IMR-90 (cell line): ENCODE results near the gene ABCG8. TPM values are rescaled to one million over a fixed set of nuclear protein-coding genes. Genes with fewer than 3 reads are reported as not detected.

Experiments
- ATAC-seq: fragments of 200-7000 bp; cut with Tn5 transposase; 2 replicates; pipeline ENCODE4 v1.9.1; 2020; ENCODE audit warnings: low read depth, mild to moderate bottlenecking, moderate library complexity
- BruUV-seq: library from RNA; stranded (reverse); fragments of 400-500 nt; replicated peaks from 2 replicates; lab custom pipeline; 2021; lab: Mats Ljungman, UMichigan
- CTCF ChIA-PET: fragments of 300-600 bp; formaldehyde crosslinking; extraction: SDS; loops from one replicate; lab custom pipeline; 2021; ENCODE audit warnings: antibody characterized with exemption; lab: Yijun Ruan, JAX
- POLR2A ChIA-PET: fragments of 300-600 bp; sonication (Branson Sonifier 250); formaldehyde crosslinking; loops from one replicate; lab custom pipeline; 2022; ENCODE audit warnings: antibody characterized with exemption; ENCODE audit not compliant: unreplicated experiment; lab: Charles Lee
- DNase-seq: peaks from one replicate; pipeline ENCODE4 v3.0.0; 2013
- H2AFZ ChIP-seq: replicated peaks from 2 replicates; pipeline ENCODE3; 2013; ENCODE audit warnings: low read length, mild to moderate bottlenecking; ENCODE audit not compliant: poor library complexity
- H2AK5ac ChIP-seq: 2 replicates; pipeline ENCODE4 v1.6.1; 2013; ENCODE audit warnings: low read depth, low read length, inconsistent platforms
- H2AK9ac ChIP-seq: replicated peaks from 2 replicates; pipeline ENCODE3; 2013; ENCODE audit warnings: mild to moderate bottlenecking, low read depth, low read length, moderate library complexity; ENCODE audit not compliant: poor library complexity
- H2BK120ac ChIP-seq: 2 replicates; pipeline ENCODE4 v1.6.1; 2013; ENCODE audit warnings: low read depth, low read length, inconsistent platforms
- H2BK15ac ChIP-seq: 3 replicates; pipeline ENCODE4 v1.6.1; 2013; ENCODE audit warnings: low read depth, low read length, inconsistent platforms
- H2BK20ac ChIP-seq: 2 replicates; pipeline ENCODE4 v1.6.1; 2013; ENCODE audit warnings: low read depth, mild to moderate bottlenecking, inconsistent platforms, low read length, moderate library complexity
- H2BK5ac ChIP-seq: 2 replicates; pipeline ENCODE4 v1.6.1; 2013; ENCODE audit warnings: mild to moderate bottlenecking, low read depth, low read length, inconsistent platforms; ENCODE audit not compliant: poor library complexity, severe bottlenecking
- H3K14ac ChIP-seq: replicated peaks from 2 replicates; pipeline ENCODE4 v1.6.1; 2013; ENCODE audit warnings: low read depth, low read length, inconsistent platforms
- H3K18ac ChIP-seq: 2 replicates; pipeline ENCODE4 v1.6.1; 2013; ENCODE audit warnings: low read depth, low read length, control low read depth
- H3K23ac ChIP-seq: 2 replicates; pipeline ENCODE4 v1.6.1; 2013; ENCODE audit warnings: low read depth, low read length, inconsistent platforms
- H3K27ac ChIP-seq: 2 replicates; pipeline ENCODE4 v1.5.1; 2013; ENCODE audit warnings: mild to moderate bottlenecking, control low read depth, low read length; ENCODE audit not compliant: insufficient read depth
- H3K27me3 ChIP-seq: 2 replicates; pipeline ENCODE4 v1.6.1; 2013; ENCODE audit warnings: low read length; ENCODE audit not compliant: control insufficient read depth, insufficient read depth
- H3K36me3 ChIP-seq: 2 replicates; pipeline ENCODE4 v1.6.1; 2013; ENCODE audit warnings: low read length, mixed read lengths; ENCODE audit not compliant: control insufficient read depth, insufficient read depth
- H3K4ac ChIP-seq: 2 replicates; pipeline ENCODE4 v1.6.1; 2013; ENCODE audit warnings: low read depth, low read length, inconsistent platforms
- H3K4me1 ChIP-seq: 2 replicates; pipeline ENCODE4 v1.6.1; 2013; ENCODE audit warnings: low read length, mixed read lengths; ENCODE audit not compliant: control insufficient read depth, insufficient read depth
- H3K4me2 ChIP-seq: 2 replicates; pipeline ENCODE4 v1.6.1; 2013; ENCODE audit warnings: low read depth, mild to moderate bottlenecking, control low read depth, low read length, moderate library complexity
- H3K4me3 ChIP-seq: 2 replicates; pipeline ENCODE4 v1.5.1; 2013; ENCODE audit warnings: low read depth, mild to moderate bottlenecking, control low read depth, low read length, moderate library complexity; ENCODE audit not compliant: insufficient read depth
- H3K56ac ChIP-seq: 2 replicates; pipeline ENCODE4 v1.6.1; 2013; ENCODE audit warnings: low read length, inconsistent platforms; ENCODE audit not compliant: insufficient read depth; ENCODE audit errors: extremely low read depth
- H3K79me1 ChIP-seq, 2 experiments: 2 replicates each; pipeline ENCODE4 v1.6.1; 2013; ENCODE audit warnings: low read length in 2 of 2, inconsistent platforms in 1 of 2, low read depth in 1 of 2
- H3K9ac ChIP-seq: 2 replicates; pipeline ENCODE4 v1.6.1; 2013; ENCODE audit warnings: low read depth, low read length, control low read depth
- H3K9me1 ChIP-seq: 2 replicates; pipeline ENCODE4 v1.6.1; 2013; ENCODE audit warnings: low read length, inconsistent platforms; ENCODE audit not compliant: insufficient read depth
- H3K9me3 ChIP-seq: 2 replicates; pipeline ENCODE4 v1.6.1; 2013; ENCODE audit warnings: low read length; ENCODE audit not compliant: control insufficient read depth, insufficient read depth
- H4K20me1 ChIP-seq: 2 replicates; pipeline ENCODE4 v1.6.1; 2013; ENCODE audit warnings: low read length, inconsistent platforms; ENCODE audit not compliant: insufficient read depth
- H4K5ac ChIP-seq: 2 replicates; pipeline ENCODE4 v1.6.1; 2013; ENCODE audit warnings: mild to moderate bottlenecking, low read depth, low read length, control low read depth
- H4K8ac ChIP-seq, 2 experiments: 2 replicates each; pipeline ENCODE4 v1.6.1; 2013; ENCODE audit warnings: low read depth in 2 of 2, low read length in 2 of 2, control low read depth in 1 of 2, inconsistent platforms in 1 of 2
- H4K91ac ChIP-seq: 2 replicates; pipeline ENCODE4 v1.6.1; 2013; ENCODE audit warnings: low read depth, low read length, inconsistent platforms; ENCODE audit not compliant: insufficient read depth
- BHLHE40 ChIP-seq: fragments of 150-350 bp; IDR thresholded peaks from 2 replicates; pipeline ENCODE4 v1.6.1; 2016; ENCODE audit warnings: mild to moderate bottlenecking, low read depth, low read length
- CEBPB ChIP-seq: IDR thresholded peaks from 2 replicates; pipeline ENCODE4 v1.6.1; 2012; ENCODE audit warnings: low read depth, low read length, improper control_type of control experiment
- CHD1 ChIP-seq: IDR thresholded peaks from 2 replicates; pipeline ENCODE4 v1.6.1; 2012; ENCODE audit warnings: low read depth, low read length, improper control_type of control experiment
- FOS ChIP-seq: fragments of 150-350 bp; IDR thresholded peaks from 2 replicates; pipeline ENCODE4 v1.6.1; 2016; ENCODE audit warnings: low read depth, low read length
- MAFK ChIP-seq: IDR thresholded peaks from 2 replicates; pipeline ENCODE4 v1.6.1; 2012; ENCODE audit warnings: low read depth, low read length, improper control_type of control experiment
- MAZ ChIP-seq: IDR thresholded peaks from 2 replicates; pipeline ENCODE4 v1.6.1; 2012; ENCODE audit warnings: low read depth, mild to moderate bottlenecking, low read length, improper control_type of control experiment, moderate library complexity, borderline replicate concordance
- MXI1 ChIP-seq: IDR thresholded peaks from 2 replicates; pipeline ENCODE4 v1.6.1; 2012; ENCODE audit warnings: low read depth, mild to moderate bottlenecking, low read length, moderate library complexity, borderline replicate concordance
- NFE2L2 ChIP-seq: fragments of 150-350 bp; IDR thresholded peaks from 2 replicates; pipeline ENCODE4 v1.6.1; 2016; ENCODE audit warnings: low read depth, mild to moderate bottlenecking, low read length
- POLR2A ChIP-seq: IDR thresholded peaks from 2 replicates; pipeline ENCODE4 v1.6.1; 2012; ENCODE audit warnings: mild to moderate bottlenecking, low read depth, low read length
- RAD21 ChIP-seq: IDR thresholded peaks from 2 replicates; pipeline ENCODE4 v1.6.1; 2012; ENCODE audit warnings: low read length, improper control_type of control experiment
- RCOR1 ChIP-seq: IDR thresholded peaks from 2 replicates; pipeline ENCODE4 v1.6.1; 2012; ENCODE audit warnings: mild to moderate bottlenecking, low read length, improper control_type of control experiment; ENCODE audit not compliant: insufficient replicate concordance
- RFX5 ChIP-seq: IDR thresholded peaks from 2 replicates; pipeline ENCODE4 v1.8.0; 2012; ENCODE audit warnings: low read depth, mild to moderate bottlenecking, low read length, moderate library complexity
- SMC3 ChIP-seq: fragments of 150-350 bp; IDR thresholded peaks from 2 replicates; pipeline ENCODE4 v1.6.1; 2016; ENCODE audit warnings: low read depth, mild to moderate bottlenecking, antibody characterized with exemption, low read length, moderate library complexity
- WGBS, 2 experiments: methylation state at CpG; one replicate each; pipeline versions ENCODE4 v1.1.5 to v1.1.7; 2013; ENCODE audit warnings: missing lambda C conversion rate in 2 of 2; ENCODE audit not compliant: insufficient read length in 1 of 2; ENCODE audit errors: extremely low coverage in 2 of 2; 5-methylcytosine and 5-hydroxymethylcytosine counted together
- dilution Hi-C: fragments of 300-500 bp; cut with HindIII; formaldehyde crosslinking; loops from one replicate; pipeline ENCODE4 v1.14.3; 2018; ENCODE audit warnings: low sequenced_read_pairs; ENCODE audit not compliant: unreplicated experiment
- in situ Hi-C: fragments of 300-500 bp; cut with MboI; formaldehyde crosslinking; loops from 3 replicates; pipeline ENCODE4 v1.14.3; 2019; ENCODE audit warnings: low sequenced_read_pairs, inconsistent platforms, mixed read lengths
- intact Hi-C: fragments of 100-400 bp; cut with micrococcal nuclease; formaldehyde crosslinking; loops from 2 replicates; pipeline ENCODE4 v1.10.0; 2022
- polyA plus RNA-seq, 3 experiments: library from polyadenylated mRNA; depleted of rRNA; stranded (reverse); fragments of >200 nt; gene quantifications; 2 replicates each; pipeline ENCODE4 v1.2.3, GENCODE V29; 2012; ENCODE audit warnings: low replicate concordance in 1 of 3
- total RNA-seq: library from RNA; depleted of rRNA; stranded (reverse); fragments of >200 nt; gene quantifications from 2 replicates; pipeline ENCODE4 v1.2.3, GENCODE V29; 2012
- TF ChIP-seq, protein P1 (sequence below): fragments of 150-350 bp; IDR thresholded peaks from 2 replicates; pipeline ENCODE4 v1.6.1; 2017; ENCODE audit warnings: mild to moderate bottlenecking, antibody characterized with exemption, low read length, low read depth
- TF ChIP-seq, protein P2 (sequence below): conservative IDR thresholded peaks from 2 replicates; pipeline ENCODE4 v1.5.1; 2012; ENCODE audit warnings: mild to moderate bottlenecking, low read depth, low read length, improper control_type of control experiment
- TF ChIP-seq, protein P3 (sequence below): fragments of 150-350 bp; IDR thresholded peaks from 2 replicates; pipeline ENCODE4 v1.6.1; 2016; ENCODE audit warnings: low read depth, mild to moderate bottlenecking, low read length, moderate library complexity, borderline replicate concordance

The ABCG8 gene
- total and polyA plus RNA-seq, 2 of the 4 experiments (the other 2 are of a cell fraction) = not detected

DNA sequence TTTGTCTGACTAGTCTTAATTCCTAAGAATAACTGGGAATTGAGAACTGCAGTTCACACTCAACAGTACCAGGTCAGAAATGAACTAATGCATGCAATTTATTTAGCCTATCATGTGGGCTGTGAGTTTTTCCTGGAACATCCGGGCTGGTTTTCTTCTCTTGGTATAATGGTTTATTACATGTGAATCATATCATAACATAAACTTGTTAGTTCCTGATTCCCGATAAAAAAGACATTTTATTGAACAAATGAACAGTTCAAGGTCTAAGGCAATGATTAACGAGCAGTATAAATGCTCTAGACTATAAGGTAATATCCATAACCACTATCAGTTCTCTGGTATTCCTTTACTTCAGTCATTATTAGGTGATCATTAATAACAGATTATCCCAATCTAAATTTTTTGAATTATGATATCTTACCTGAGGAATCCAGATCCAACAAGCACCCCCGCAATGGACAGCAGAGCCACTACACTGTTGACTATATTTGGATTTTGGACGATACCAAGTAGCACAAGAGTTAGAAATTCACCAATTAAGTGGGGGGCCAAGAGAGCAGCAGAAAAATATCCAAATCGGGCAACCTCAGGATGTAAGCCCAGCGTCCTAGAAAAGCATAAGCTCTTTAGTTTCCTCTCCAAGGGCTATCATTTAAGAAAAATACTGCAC, 19.1 kb upstream of the ABCG8 start:
- Histone ChIP-seq H2BK120ac (no peak overlapping the region), H3K79me1 (no peaks in the 10 kb centered on the region), H2AK9ac (no peak overlapping the region), H3K27me3 (peaks cover 17% of the 10 kb centered on the region), H3K56ac (no peak overlapping the region), H3K14ac (no peak overlapping the region), H2AFZ (no peak overlapping the region), H2BK5ac (no peak overlapping the region), H3K18ac (no peak overlapping the region), H3K4me2 (no peak overlapping the region), H3K4ac (no peak overlapping the region), H3K36me3 (no peaks in the 10 kb centered on the region), H2BK15ac (no peak overlapping the region), H3K27ac (no peak overlapping the region), H3K9me3 (no peaks in the 10 kb centered on the region), H2BK20ac (no peak overlapping the region), H4K91ac (no peak overlapping the region), H4K5ac (no peak overlapping the region), H3K9ac (no peak overlapping the region), H3K23ac (no peak overlapping the region), H3K9me1 (no peaks in the 10 kb centered on the region), H3K4me1 (no peaks in the 10 kb centered on the region), H4K20me1 (no peaks in the 10 kb centered on the region), H4K8ac (no peak overlapping the region), H3K4me3 (no peak overlapping the region), H2AK5ac (no peak overlapping the region)
- TF ChIP-seq MXI1 = no peak
- TF ChIP-seq RAD21 = no peak
- TF ChIP-seq, protein P1, sequence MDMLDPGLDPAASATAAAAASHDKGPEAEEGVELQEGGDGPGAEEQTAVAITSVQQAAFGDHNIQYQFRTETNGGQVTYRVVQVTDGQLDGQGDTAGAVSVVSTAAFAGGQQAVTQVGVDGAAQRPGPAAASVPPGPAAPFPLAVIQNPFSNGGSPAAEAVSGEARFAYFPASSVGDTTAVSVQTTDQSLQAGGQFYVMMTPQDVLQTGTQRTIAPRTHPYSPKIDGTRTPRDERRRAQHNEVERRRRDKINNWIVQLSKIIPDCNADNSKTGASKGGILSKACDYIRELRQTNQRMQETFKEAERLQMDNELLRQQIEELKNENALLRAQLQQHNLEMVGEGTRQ = no peak
- TF ChIP-seq POLR2A = no peak
- TF ChIP-seq RFX5 = no peak
- no peak for TF ChIP-seq SMC3
- no peak for TF ChIP-seq MAFK
- no peak for TF ChIP-seq CHD1
- TF ChIP-seq RCOR1 = no peak
- TF ChIP-seq, protein P2, sequence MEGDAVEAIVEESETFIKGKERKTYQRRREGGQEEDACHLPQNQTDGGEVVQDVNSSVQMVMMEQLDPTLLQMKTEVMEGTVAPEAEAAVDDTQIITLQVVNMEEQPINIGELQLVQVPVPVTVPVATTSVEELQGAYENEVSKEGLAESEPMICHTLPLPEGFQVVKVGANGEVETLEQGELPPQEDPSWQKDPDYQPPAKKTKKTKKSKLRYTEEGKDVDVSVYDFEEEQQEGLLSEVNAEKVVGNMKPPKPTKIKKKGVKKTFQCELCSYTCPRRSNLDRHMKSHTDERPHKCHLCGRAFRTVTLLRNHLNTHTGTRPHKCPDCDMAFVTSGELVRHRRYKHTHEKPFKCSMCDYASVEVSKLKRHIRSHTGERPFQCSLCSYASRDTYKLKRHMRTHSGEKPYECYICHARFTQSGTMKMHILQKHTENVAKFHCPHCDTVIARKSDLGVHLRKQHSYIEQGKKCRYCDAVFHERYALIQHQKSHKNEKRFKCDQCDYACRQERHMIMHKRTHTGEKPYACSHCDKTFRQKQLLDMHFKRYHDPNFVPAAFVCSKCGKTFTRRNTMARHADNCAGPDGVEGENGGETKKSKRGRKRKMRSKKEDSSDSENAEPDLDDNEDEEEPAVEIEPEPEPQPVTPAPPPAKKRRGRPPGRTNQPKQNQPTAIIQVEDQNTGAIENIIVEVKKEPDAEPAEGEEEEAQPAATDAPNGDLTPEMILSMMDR = no peak
- no peak for TF ChIP-seq CEBPB
- no peak for TF ChIP-seq BHLHE40
- no peak for TF ChIP-seq MAZ
- TF ChIP-seq FOS = no peak
- TF ChIP-seq, protein P3, sequence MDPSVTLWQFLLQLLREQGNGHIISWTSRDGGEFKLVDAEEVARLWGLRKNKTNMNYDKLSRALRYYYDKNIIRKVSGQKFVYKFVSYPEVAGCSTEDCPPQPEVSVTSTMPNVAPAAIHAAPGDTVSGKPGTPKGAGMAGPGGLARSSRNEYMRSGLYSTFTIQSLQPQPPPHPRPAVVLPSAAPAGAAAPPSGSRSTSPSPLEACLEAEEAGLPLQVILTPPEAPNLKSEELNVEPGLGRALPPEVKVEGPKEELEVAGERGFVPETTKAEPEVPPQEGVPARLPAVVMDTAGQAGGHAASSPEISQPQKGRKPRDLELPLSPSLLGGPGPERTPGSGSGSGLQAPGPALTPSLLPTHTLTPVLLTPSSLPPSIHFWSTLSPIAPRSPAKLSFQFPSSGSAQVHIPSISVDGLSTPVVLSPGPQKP = no peak
- no peak for TF ChIP-seq NFE2L2
- 100% methylated on average over 1 of the region's 7 CpGs; no CpG with 5 or more reads in 1 of the 2 experiments for WGBS, 2 experiments
- POLR2A ChIA-PET = no interaction called here
- in situ Hi-C loops = no loop called here
- dilution Hi-C loops = no loop called here
- BruUV-seq = no TSS peak
- DNase-seq (no peak), ATAC-seq (no peak)
- CTCF ChIA-PET = no interaction called here
- intact Hi-C loops = no loop called here
